OCI-LY1 (cell line): ENCODE data around the gene GUSB.
"Not testable (repeated sequence)": the region's sequence is repeated elsewhere in the genome, so short reads cannot be mapped to it uniquely, and the experiment has no call there.

Source experiments
- H2AFZ ChIP-seq: fragments of 200-600 bp; sonication (generic), shearing (Covaris generic); 2 replicates; pipeline ENCODE4 v1.6.0; 2014; ENCODE audit warnings: antibody characterized with exemption, mild to moderate bottlenecking, low read length
- H3F3A ChIP-seq: fragments of 200-600 bp; sonication (generic), shearing (Covaris generic); 2 replicates; pipeline ENCODE4 v1.6.0; 2014; ENCODE audit warnings: mild to moderate bottlenecking, antibody characterized with exemption, low read length, moderate library complexity; ENCODE audit not compliant: insufficient read depth
- H3K27ac ChIP-seq: fragments of 200-600 bp; sonication (generic); 2 replicates; pipeline ENCODE4 v1.5.1; 2014; ENCODE audit warnings: low read length, mixed run types, mild to moderate bottlenecking, low read depth; ENCODE audit not compliant: poor library complexity, severe bottlenecking
- H3K27me3 ChIP-seq: fragments of 200-600 bp; sonication (generic); 2 replicates; pipeline ENCODE4 v1.6.0; 2014; ENCODE audit warnings: antibody characterized with exemption, mild to moderate bottlenecking, low read length, moderate library complexity; ENCODE audit not compliant: insufficient read depth
- H3K36me3 ChIP-seq: fragments of 200-600 bp; sonication (generic); 2 replicates; pipeline ENCODE4 v1.6.1; 2014; ENCODE audit warnings: mild to moderate bottlenecking, antibody characterized with exemption, low read length, moderate library complexity, mixed read lengths; ENCODE audit not compliant: insufficient read depth
- H3K4me1 ChIP-seq: fragments of 200-600 bp; sonication (generic); 2 replicates; pipeline ENCODE4 v1.5.1; 2014; ENCODE audit warnings: mild to moderate bottlenecking, low read length, moderate library complexity; ENCODE audit not compliant: insufficient read depth, severe bottlenecking
- H3K4me2 ChIP-seq: fragments of 200-600 bp; sonication (generic), shearing (Covaris generic); 2 replicates; pipeline ENCODE4 v1.6.1; 2014; ENCODE audit warnings: low read length
- H3K4me3 ChIP-seq: fragments of 200-600 bp; sonication (generic); 2 replicates; pipeline ENCODE4 v1.5.1; 2014; ENCODE audit warnings: low read length, low read depth, mild to moderate bottlenecking, mixed read lengths; ENCODE audit not compliant: poor library complexity, severe bottlenecking
- H3K79me2 ChIP-seq: fragments of 200-600 bp; shearing (Covaris generic); 2 replicates; pipeline ENCODE4 v1.6.1; 2016; ENCODE audit warnings: mixed run types, low read length, mixed read lengths; ENCODE audit not compliant: insufficient read depth
- H3K9ac ChIP-seq: fragments of 200-600 bp; sonication (generic), shearing (Covaris generic); 2 replicates; pipeline ENCODE4 v1.6.1; 2014; ENCODE audit warnings: mild to moderate bottlenecking, low read length, mixed read lengths
- H3K9me2 ChIP-seq: fragments of 200-600 bp; sonication (generic), shearing (Covaris generic); 2 replicates; pipeline ENCODE4 v1.6.1; 2014; ENCODE audit warnings: low read depth, mild to moderate bottlenecking, low read length, mixed read lengths
- H3K9me3 ChIP-seq: fragments of 200-600 bp; shearing (Covaris generic); 2 replicates; pipeline ENCODE4 v1.6.1; 2014; ENCODE audit warnings: low read length, mixed read lengths
- H4K20me1 ChIP-seq: fragments of 200-600 bp; sonication (generic), shearing (Covaris generic); 2 replicates; pipeline ENCODE4 v1.6.0; 2016; ENCODE audit warnings: mild to moderate bottlenecking, low read length; ENCODE audit not compliant: insufficient read depth
- CTCF ChIP-seq: fragments of 200-600 bp; sonication (generic), shearing (Covaris generic); IDR thresholded peaks from 2 replicates; pipeline ENCODE4 v1.5.1; 2017; ENCODE audit warnings: mild to moderate bottlenecking, antibody characterized with exemption, low read length, moderate library complexity, mixed read lengths
- EZH2 ChIP-seq: fragments of 200-600 bp; sonication (generic), shearing (Covaris generic); IDR thresholded peaks from 2 replicates; pipeline ENCODE4 v1.8.0; 2017; ENCODE audit warnings: borderline replicate concordance, mixed run types, mild to moderate bottlenecking, antibody characterized with exemption, low read length, moderate library complexity, mixed read lengths

Gene GUSB

DNA sequence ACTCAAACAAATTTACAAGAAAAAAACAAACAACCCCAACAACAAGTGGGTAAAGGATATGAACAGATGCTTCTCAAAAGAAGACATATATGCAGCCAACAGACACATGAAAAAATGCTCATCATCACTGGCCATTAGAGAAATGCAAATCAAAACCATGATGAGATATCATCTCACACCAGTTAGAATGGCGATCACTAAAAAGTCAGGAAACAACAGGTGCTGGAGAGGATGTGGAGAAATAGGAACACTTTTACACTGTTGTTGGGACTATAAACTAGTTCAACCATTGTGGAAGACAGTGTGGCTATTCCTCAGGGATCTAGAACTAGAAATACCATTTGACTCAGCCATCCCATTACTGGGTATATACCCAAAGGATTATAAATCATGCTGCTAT lies 13.0 kb upstream of the GUSB start:
- not testable (repeated sequence) for H4K20me1 ChIP-seq, H3K27ac ChIP-seq, H3K36me3 ChIP-seq, H3K79me2 ChIP-seq, H3K9me3 ChIP-seq, H3K27me3 ChIP-seq, H3K9me2 ChIP-seq, H3F3A ChIP-seq, H3K4me3 ChIP-seq, H3K9ac ChIP-seq, H3K4me1 ChIP-seq, H2AFZ ChIP-seq, H3K4me2 ChIP-seq

- no peaks in the 10 kb centered on the region for H3K9me3 ChIP-seq
- H3K27me3 ChIP-seq: no peaks in the 10 kb centered on the region
- H3K79me2 ChIP-seq: no peaks in the 10 kb centered on the region
- no peak overlapping the region for H3K4me2 ChIP-seq
- no peak overlapping the region for H2AFZ ChIP-seq
- no peak overlapping the region for H3K9ac ChIP-seq
- no peak overlapping the region for H3K4me3 ChIP-seq
- H3K36me3 ChIP-seq: no peaks in the 10 kb centered on the region
- H3K4me1 ChIP-seq: no peaks in the 10 kb centered on the region
- no peak for TF ChIP-seq EZH2
- TF ChIP-seq CTCF: no peak
- H4K20me1 ChIP-seq: no peaks in the 10 kb centered on the region
- no peaks in the 10 kb centered on the region for H3K9me2 ChIP-seq
- H3K27ac ChIP-seq: no peak overlapping the region
- no peaks in the 10 kb centered on the region for H3F3A ChIP-seq
Measured at GRCh38 chr7:65992526-65992925, 10.5 kb upstream of the GUSB start.

GRCh38 chr7:65991829-65992228 lies 9.8 kb upstream of the GUSB start:
- not testable (repeated sequence) for H3K27me3 ChIP-seq, H3K9me2 ChIP-seq, H3K4me1 ChIP-seq, H3K9ac ChIP-seq, H3K79me2 ChIP-seq, H3K4me2 ChIP-seq, H3K4me3 ChIP-seq, H3F3A ChIP-seq, H2AFZ ChIP-seq, H3K36me3 ChIP-seq, H3K9me3 ChIP-seq, H3K27ac ChIP-seq, H4K20me1 ChIP-seq

DNA sequence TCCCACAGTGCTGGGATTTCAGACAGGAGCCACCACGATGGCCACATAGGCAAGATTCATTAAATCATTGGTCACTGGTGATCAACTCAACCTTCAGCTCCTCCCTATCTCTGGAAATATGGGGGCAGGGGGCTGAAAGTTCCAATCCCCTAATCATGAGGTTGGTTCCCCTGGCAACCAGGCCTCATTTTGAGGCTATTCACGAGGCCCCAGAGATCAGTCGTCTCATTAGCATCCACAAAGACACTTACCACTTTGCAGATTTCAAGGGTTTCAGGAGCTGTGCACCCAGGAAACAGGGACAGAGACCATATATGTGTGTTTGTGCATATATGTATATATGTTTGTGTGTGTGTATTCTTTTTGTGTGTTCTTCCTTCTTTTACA lies 7.7 kb upstream of the GUSB start:
- Histone ChIP-seq H3K4me3 (no peak overlapping the region), H3K9me2 (no peaks in the 10 kb centered on the region), H3K4me2 (no peak overlapping the region), H2AFZ (no peak overlapping the region), H3K36me3 (no peaks in the 10 kb centered on the region), H4K20me1 (no peaks in the 10 kb centered on the region), H3K9ac (no peak overlapping the region), H3K79me2 (no peaks in the 10 kb centered on the region), H3F3A (no peaks in the 10 kb centered on the region), H3K27me3 (no peaks in the 10 kb centered on the region), H3K4me1 (no peaks in the 10 kb centered on the region), H3K9me3 (no peaks in the 10 kb centered on the region), H3K27ac (no peak overlapping the region)
- TF ChIP-seq CTCF (no peak), EZH2 (no peak)

DNA sequence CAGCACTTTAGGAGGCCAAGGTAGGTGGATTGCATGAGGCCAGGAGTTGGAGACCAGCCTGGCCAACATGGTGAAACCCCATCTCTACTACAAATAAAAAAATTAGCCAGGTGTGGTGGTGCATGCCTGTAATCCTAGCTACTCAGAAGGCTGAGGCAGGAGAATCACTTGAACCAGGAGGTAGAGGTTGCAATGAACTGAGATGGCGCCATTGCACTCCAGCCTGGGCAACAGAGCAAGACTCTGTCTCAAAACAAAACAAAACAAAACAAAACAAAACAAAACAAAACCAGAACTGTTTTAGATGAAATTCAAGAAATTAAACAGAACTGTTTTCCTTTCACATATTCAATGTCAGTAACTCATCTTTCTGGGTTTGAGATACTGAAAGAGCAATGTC lies 6.5 kb upstream of the GUSB start:
- H3K27me3 ChIP-seq, H3F3A ChIP-seq, H3K9me3 ChIP-seq, H3K9ac ChIP-seq, H3K79me2 ChIP-seq, H2AFZ ChIP-seq, H3K9me2 ChIP-seq, H3K4me2 ChIP-seq, H3K36me3 ChIP-seq, H3K27ac ChIP-seq, H3K4me3 ChIP-seq, H4K20me1 ChIP-seq, H3K4me1 ChIP-seq: not testable (repeated sequence)
